ACC112 (cell line): Measurements from ENCODE around the gene RASSF3.
"Not testable (repeated sequence)": the region's sequence is repeated elsewhere in the genome, so short reads cannot be mapped to it uniquely, and the experiment has no call there.

Source experiments
- H2AFZ ChIP-seq: fragments of 200-600 bp; sonication (generic); one replicate; pipeline ENCODE4 v1.6.0; 2017; ENCODE audit warnings: antibody characterized with exemption, low read length; ENCODE audit not compliant: unreplicated experiment
- H3K27ac ChIP-seq: fragments of 200-600 bp; sonication (generic); 2 replicates; pipeline ENCODE4 v1.5.1; 2014; ENCODE audit warnings: low read depth, mild to moderate bottlenecking, antibody characterized with exemption, low read length, moderate library complexity
- H3K27me3 ChIP-seq: fragments of 200-600 bp; sonication (generic); 2 replicates; pipeline ENCODE4 v1.6.1; 2014; ENCODE audit warnings: mild to moderate bottlenecking, antibody characterized with exemption, low read length, moderate library complexity, mixed read lengths; ENCODE audit not compliant: insufficient read depth
- H3K36me3 ChIP-seq: fragments of 200-600 bp; sonication (generic); 2 replicates; pipeline ENCODE4 v1.6.1; 2016; ENCODE audit warnings: mild to moderate bottlenecking, antibody characterized with exemption, low read length, moderate library complexity, mixed read lengths; ENCODE audit not compliant: insufficient read depth
- H3K4me1 ChIP-seq: fragments of 200-600 bp; sonication (generic); one replicate; pipeline ENCODE4 v1.6.1; 2016; ENCODE audit warnings: low read length, mixed read lengths; ENCODE audit not compliant: insufficient read depth, unreplicated experiment, control insufficient read depth
- H3K4me3 ChIP-seq: fragments of 200-600 bp; sonication (generic); 2 replicates; pipeline ENCODE4 v1.5.1; 2014; ENCODE audit warnings: mild to moderate bottlenecking, low read depth, low read length
- H3K79me2 ChIP-seq: fragments of 200-600 bp; sonication (generic); one replicate; pipeline ENCODE4 v1.6.0; 2016; ENCODE audit warnings: low read length; ENCODE audit not compliant: control insufficient read depth, unreplicated experiment, insufficient read depth

Gene RASSF3

GRCh38 chr12:64574837-64575236 lies 35.5 kb upstream of the RASSF3 start:
- Histone ChIP-seq H3K79me2 (no peaks in the 10 kb centered on the region), H3K36me3 (peaks cover 3% of the 10 kb centered on the region; the same call in 1 of the 2 replicates), H3K4me1 (no peaks in the 10 kb centered on the region), H3K27me3 (peaks cover 22% of the 10 kb centered on the region; the same call in 1 of the 2 replicates), H3K27ac (no peak overlapping the region), H2AFZ (no peak overlapping the region), H3K4me3 (no peak overlapping the region)

DNA sequence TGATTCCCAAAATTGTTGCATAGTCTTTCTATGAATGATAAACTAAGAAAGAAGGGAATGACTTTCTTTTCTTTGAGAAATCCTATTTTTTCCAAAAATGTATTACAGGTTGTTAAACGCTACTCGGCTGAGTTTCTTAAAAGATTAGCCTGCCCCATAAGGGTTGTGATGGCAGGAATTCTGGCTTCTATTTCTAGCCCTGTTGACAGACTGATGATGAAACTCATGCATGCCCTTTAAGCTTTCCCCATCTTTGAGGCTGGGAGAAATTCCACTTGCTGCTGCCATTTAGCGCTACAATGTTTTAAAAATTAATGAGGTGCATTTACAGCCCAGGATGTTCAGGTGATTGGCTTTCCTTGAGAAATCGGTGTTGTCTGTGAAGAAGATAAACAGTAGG lies 33.2 kb upstream of the RASSF3 start:
- H3K36me3 ChIP-seq = peaks cover 3% of the 10 kb centered on the region; the same call in 1 of the 2 replicates
- H3K4me3 ChIP-seq = no peak overlapping the region

GRCh38 chr12:64578566-64578965 lies 31.7 kb upstream of the RASSF3 start:
- no peak overlapping the region for H2AFZ ChIP-seq
- no peaks in the 10 kb centered on the region for H3K79me2 ChIP-seq
- peaks cover 3% of the 10 kb centered on the region; the same call in 1 of the 2 replicates for H3K36me3 ChIP-seq
- no peak overlapping the region for H3K27ac ChIP-seq
- H3K27me3 ChIP-seq = peaks cover 17% of the 10 kb centered on the region; the same call in 1 of the 2 replicates
- no peak overlapping the region for H3K4me3 ChIP-seq
- H3K4me1 ChIP-seq = no peaks in the 10 kb centered on the region

More for the DNA sequence above, 33.2 kb upstream of the RASSF3 start:
- no peaks in the 10 kb centered on the region for H3K79me2 ChIP-seq
- no peaks in the 10 kb centered on the region for H3K4me1 ChIP-seq
- H3K27ac ChIP-seq = no peak overlapping the region
- H3K27me3 ChIP-seq = peaks cover 17% of the 10 kb centered on the region; the same call in 1 of the 2 replicates
- H2AFZ ChIP-seq = no peak overlapping the region

DNA sequence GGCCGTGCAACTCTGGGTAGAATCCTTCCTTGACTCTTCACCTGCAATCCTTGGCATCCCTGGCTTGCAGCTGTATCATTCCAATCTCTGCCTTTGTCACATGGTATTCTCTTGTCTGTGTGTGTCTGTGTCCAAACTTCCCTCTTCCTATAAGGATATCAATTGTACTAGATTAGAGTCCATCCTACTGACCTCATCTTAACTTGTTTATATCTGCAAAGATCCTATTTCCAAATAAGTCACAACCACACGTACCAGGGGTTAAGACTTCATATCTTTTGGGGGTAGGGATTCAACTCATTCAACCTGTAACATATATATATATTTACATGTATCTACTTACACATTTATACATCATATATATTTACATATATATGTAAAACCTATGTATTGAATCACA lies 29.6 kb upstream of the RASSF3 start:
- Histone ChIP-seq H3K4me3 (no peak overlapping the region), H3K36me3 (no peaks in the 10 kb centered on the region), H3K27ac (no peak overlapping the region)

GRCh38 chr12:64582114-64582513 lies 28.2 kb upstream of the RASSF3 start:
- Histone ChIP-seq H3K36me3 (no peaks in the 10 kb centered on the region), H3K27me3 (peaks cover 16% of the 10 kb centered on the region; the same call in 1 of the 2 replicates), H3K4me1 (no peaks in the 10 kb centered on the region), H2AFZ (no peak overlapping the region), H3K4me3 (no peak overlapping the region), H3K27ac (no peak overlapping the region), H3K79me2 (no peaks in the 10 kb centered on the region)

More for the DNA sequence above, 29.6 kb upstream of the RASSF3 start:
- Histone ChIP-seq H2AFZ (no peak overlapping the region), H3K4me1 (no peaks in the 10 kb centered on the region), H3K27me3 (peaks cover 18% of the 10 kb centered on the region; the same call in 1 of the 2 replicates), H3K79me2 (no peaks in the 10 kb centered on the region)

DNA sequence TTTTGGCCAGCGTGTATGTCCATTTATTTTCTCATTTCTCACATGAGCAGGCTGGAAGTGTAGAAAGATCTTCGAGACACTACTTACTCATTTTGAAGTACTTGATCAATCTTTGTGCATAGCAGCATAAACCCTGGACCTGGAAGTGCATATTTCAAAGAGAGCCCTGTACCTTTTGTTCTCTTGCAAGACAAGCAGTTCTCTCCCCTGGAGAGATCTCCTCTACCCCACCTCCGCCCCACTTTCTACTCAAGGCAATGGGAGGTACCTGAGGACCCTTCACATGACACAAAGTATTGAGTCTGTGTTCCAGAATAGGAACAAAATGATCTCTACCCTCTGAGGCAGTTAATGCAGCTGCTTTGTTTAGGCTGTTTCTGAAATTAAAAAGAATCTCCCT lies 27.4 kb upstream of the RASSF3 start:
- Histone ChIP-seq H3K4me1 (no peaks in the 10 kb centered on the region), H3K27me3 (peaks cover 16% of the 10 kb centered on the region; the same call in 1 of the 2 replicates), H3K4me3 (no peak overlapping the region), H3K79me2 (no peaks in the 10 kb centered on the region), H3K27ac (no peak overlapping the region), H3K36me3 (no peaks in the 10 kb centered on the region), H2AFZ (no peak overlapping the region)

DNA sequence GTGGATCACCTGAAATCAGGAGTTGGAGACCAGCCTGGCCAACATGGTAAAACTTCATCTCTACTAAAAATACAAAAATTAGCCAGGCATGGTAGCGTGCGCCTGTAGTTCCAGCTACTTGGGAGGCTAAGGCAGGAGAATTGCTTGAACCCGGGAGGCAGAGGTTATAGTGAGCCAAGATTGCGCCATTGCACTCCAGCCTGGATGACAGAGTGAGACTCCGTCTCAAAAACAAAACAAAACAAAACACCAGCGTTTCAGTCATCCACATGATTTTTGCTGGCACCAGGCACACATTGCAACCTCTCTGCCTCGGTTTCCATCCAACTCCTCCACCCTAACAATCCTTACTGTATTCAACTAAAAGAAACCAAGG lies 26.9 kb upstream of the RASSF3 start:
- H3K4me1 ChIP-seq, H3K79me2 ChIP-seq, H2AFZ ChIP-seq: not testable (repeated sequence)

GRCh38 chr12:64583771-64584421 lies 26.4 kb upstream of the RASSF3 start:
- H3K4me1 ChIP-seq = no peaks in the 10 kb centered on the region
- no peaks in the 10 kb centered on the region for H3K36me3 ChIP-seq
- H3K4me3 ChIP-seq = no peak overlapping the region
- H3K27me3 ChIP-seq = peaks cover 16% of the 10 kb centered on the region; the same call in 1 of the 2 replicates
- no peak overlapping the region for H3K27ac ChIP-seq
- no peak overlapping the region for H2AFZ ChIP-seq
- H3K79me2 ChIP-seq = no peaks in the 10 kb centered on the region

More for the DNA sequence above, 26.9 kb upstream of the RASSF3 start:
- H3K27ac ChIP-seq, H3K4me3 ChIP-seq, H3K36me3 ChIP-seq: not testable (repeated sequence)
- H3K27me3 ChIP-seq = peaks cover 16% of the 10 kb centered on the region; the same call in 1 of the 2 replicates

DNA sequence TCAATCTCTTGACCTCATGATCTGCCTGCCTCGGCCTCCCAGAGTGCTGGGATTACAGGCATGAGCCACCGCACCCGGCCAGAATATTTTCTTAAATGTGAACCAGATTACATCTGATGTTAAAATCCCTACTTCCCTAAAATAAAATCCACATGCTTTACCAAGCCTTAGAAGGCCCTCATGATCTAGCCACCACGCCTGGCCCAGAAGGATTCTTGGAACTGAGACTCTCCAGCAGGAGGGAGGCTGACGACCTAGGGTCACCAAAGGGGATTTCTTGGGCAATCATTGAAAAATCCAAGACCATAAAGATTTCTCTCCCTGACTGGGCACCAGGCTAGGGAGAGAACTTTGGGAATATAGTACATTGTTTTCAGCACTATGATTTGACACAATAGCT lies 25.2 kb upstream of the RASSF3 start:
- Histone ChIP-seq H3K79me2 (no peaks in the 10 kb centered on the region), H3K27ac (no peak overlapping the region), H2AFZ (no peak overlapping the region), H3K27me3 (peaks cover 16% of the 10 kb centered on the region; the same call in 1 of the 2 replicates), H3K4me3 (no peak overlapping the region), H3K4me1 (no peaks in the 10 kb centered on the region), H3K36me3 (no peaks in the 10 kb centered on the region)

DNA sequence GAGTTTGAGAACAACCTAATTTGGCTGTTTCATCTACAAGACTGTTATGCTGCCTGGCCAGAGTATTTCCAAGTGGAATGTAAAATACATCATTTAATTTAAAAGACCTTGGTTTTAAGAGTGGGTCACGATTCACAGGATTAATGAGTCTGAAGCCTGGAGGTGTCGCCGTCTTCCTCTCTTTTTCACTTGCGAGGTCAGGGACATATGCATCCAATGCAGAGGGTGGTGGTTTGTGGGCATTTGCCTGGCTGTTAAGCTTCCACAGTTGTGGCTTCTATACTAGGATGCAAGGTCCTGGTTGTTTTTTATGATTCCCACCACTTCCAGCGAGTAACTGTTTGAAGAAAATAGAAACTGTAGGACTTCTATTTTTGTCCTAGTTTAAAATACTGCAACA lies 22.8 kb upstream of the RASSF3 start:
- H3K36me3 ChIP-seq = no peaks in the 10 kb centered on the region
- no peak overlapping the region for H3K27ac ChIP-seq
- no peaks in the 10 kb centered on the region for H3K4me1 ChIP-seq
- H3K4me3 ChIP-seq = no peak overlapping the region
- peaks cover 9% of the 10 kb centered on the region; the same call in 1 of the 2 replicates for H3K27me3 ChIP-seq
- no peaks in the 10 kb centered on the region for H3K79me2 ChIP-seq
- H2AFZ ChIP-seq = no peak overlapping the region

- Histone ChIP-seq H3K27me3 (no peaks in the 10 kb centered on the region), H3K4me3 (no peak overlapping the region), H2AFZ (no peak overlapping the region), H3K79me2 (no peaks in the 10 kb centered on the region), H3K27ac (no peak overlapping the region), H3K4me1 (no peaks in the 10 kb centered on the region), H3K36me3 (no peaks in the 10 kb centered on the region)
Measured at GRCh38 chr12:64590183-64590582, 20.1 kb upstream of the RASSF3 start.
